Osteocyte (in vitro differentiated cells): Measurements from ENCODE around the gene FAM89B. TPM values are rescaled to one million over a fixed set of nuclear protein-coding genes. Genes with fewer than 3 reads are reported as not detected.

Experiments
- DNase-seq: peaks from one replicate; pipeline ENCODE4 v3.0.0; 2021; ENCODE audit warnings: mixed read lengths; ENCODE audit not compliant: unreplicated experiment; ENCODE audit errors: extremely low spot score
- H3K27ac Mint-ChIP-seq: one replicate; pipeline ENCODE4 v1.8.0; 2021; ENCODE audit warnings: mild to moderate bottlenecking, mixed read lengths; ENCODE audit not compliant: unreplicated experiment
- H3K27me3 Mint-ChIP-seq: one replicate; pipeline ENCODE4 v1.8.0; 2021; ENCODE audit warnings: mixed read lengths; ENCODE audit not compliant: unreplicated experiment
- H3K36me3 Mint-ChIP-seq: one replicate; pipeline ENCODE4 v1.8.0; 2021; ENCODE audit warnings: mixed read lengths; ENCODE audit not compliant: unreplicated experiment
- H3K4me1 Mint-ChIP-seq: one replicate; pipeline ENCODE4 v1.8.0; 2021; ENCODE audit warnings: mixed read lengths; ENCODE audit not compliant: unreplicated experiment
- H3K4me3 Mint-ChIP-seq: one replicate; pipeline ENCODE4 v1.8.0; 2021; ENCODE audit warnings: mild to moderate bottlenecking, moderate library complexity, mixed read lengths; ENCODE audit not compliant: unreplicated experiment
- H3K9me3 Mint-ChIP-seq: one replicate; pipeline ENCODE4 v1.8.0; 2021; ENCODE audit warnings: mixed read lengths; ENCODE audit not compliant: unreplicated experiment
- total RNA-seq: library from RNA; stranded (reverse); gene quantifications from 2 replicates; pipeline ENCODE4 v1.2.1, GENCODE V29; 2021
- TF ChIP-seq, protein P1 (sequence below): fragments of 200-600 bp; sonication (generic); IDR thresholded peaks from 2 replicates; pipeline ENCODE4 v1.5.0; 2021; ENCODE audit warnings: antibody characterized with exemption, mild to moderate bottlenecking, moderate library complexity

FAM89B gene
- total RNA-seq, 1 donor from 2014 or later: 92.1 TPM

DNA sequence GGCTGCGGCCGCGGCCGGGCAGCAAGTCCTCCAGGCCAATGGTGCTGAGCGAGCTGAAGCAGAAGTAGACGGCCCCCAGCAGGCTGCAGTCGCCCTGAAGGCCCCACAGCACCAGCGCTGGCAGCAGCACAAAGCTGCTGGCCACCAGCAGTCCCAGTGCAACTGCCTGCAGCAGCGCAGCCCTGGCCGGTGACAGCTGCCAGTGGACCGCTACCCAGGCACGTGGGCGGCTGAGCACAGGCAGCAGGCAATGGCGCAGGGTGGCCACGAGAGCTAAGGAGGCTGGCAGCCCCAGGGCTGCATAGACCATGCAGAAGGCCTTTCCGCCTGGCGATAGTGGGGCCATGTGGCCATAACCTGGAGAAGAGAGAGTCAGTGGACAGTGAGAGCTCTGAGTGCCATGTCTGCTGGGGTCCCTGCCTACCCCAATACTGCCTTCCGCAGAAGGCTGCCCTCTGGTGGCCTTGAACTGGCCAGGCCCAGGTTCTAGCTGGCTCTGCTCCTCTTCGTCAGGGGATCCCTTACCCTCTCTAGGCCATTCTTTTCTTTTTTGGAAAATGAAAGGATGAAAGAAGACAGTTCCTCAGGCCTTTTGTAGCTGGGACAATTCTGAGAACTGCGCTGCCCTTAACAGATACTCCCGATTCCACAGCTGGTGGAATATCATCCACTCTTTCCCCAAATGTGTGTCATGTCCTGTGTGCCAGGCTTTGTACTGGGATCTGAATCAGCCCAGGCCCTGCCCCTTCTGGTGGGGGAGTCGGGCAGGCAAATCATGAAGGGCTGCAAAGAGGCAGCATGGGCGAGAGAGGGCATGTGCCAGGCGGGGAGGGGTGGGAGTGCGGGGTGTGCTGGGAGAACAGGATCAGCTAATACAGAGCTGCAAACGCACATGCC is 21.4 kb downstream of the FAM89B start:
- H3K36me3 Mint-ChIP-seq: peaks cover 7% of the 10 kb centered on the region
- TF ChIP-seq, protein P1, sequence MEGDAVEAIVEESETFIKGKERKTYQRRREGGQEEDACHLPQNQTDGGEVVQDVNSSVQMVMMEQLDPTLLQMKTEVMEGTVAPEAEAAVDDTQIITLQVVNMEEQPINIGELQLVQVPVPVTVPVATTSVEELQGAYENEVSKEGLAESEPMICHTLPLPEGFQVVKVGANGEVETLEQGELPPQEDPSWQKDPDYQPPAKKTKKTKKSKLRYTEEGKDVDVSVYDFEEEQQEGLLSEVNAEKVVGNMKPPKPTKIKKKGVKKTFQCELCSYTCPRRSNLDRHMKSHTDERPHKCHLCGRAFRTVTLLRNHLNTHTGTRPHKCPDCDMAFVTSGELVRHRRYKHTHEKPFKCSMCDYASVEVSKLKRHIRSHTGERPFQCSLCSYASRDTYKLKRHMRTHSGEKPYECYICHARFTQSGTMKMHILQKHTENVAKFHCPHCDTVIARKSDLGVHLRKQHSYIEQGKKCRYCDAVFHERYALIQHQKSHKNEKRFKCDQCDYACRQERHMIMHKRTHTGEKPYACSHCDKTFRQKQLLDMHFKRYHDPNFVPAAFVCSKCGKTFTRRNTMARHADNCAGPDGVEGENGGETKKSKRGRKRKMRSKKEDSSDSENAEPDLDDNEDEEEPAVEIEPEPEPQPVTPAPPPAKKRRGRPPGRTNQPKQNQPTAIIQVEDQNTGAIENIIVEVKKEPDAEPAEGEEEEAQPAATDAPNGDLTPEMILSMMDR: peak; percentile 73
- H3K4me3 Mint-ChIP-seq: no peak overlapping the region
- H3K4me1 Mint-ChIP-seq: peaks cover 16% of the 10 kb centered on the region
- H3K27me3 Mint-ChIP-seq: no peaks in the 10 kb centered on the region
- DNase-seq: no peak
- H3K9me3 Mint-ChIP-seq: no peaks in the 10 kb centered on the region
- no peak overlapping the region for H3K27ac Mint-ChIP-seq

DNA sequence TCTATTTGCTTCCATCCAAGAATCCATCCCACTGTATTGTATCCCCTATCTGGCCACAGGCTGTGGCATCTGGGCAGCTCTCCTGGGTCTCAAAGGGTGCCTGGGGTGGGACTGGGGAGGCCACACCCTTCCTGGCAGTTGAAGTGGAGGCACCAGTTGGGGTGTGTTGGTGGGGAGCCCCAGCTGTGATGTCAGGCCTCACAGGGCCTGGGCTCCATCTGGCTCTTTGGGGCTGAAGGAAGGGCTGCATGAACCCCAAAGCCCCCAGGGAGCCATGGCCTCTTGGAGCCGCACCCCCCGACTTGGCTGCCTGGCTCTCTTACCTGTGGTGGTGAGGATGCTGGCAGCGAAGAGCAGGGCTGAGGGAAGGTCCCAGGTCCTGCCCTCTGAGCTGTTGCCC is 22.8 kb downstream of the FAM89B start:
- DNase-seq: no peak
- no peaks in the 10 kb centered on the region for H3K27me3 Mint-ChIP-seq
- TF ChIP-seq, protein P1: no peak
- peaks cover 7% of the 10 kb centered on the region for H3K36me3 Mint-ChIP-seq
- H3K27ac Mint-ChIP-seq: no peak overlapping the region
- H3K4me1 Mint-ChIP-seq: peaks cover 13% of the 10 kb centered on the region
- no peaks in the 10 kb centered on the region for H3K9me3 Mint-ChIP-seq
- H3K4me3 Mint-ChIP-seq: no peak overlapping the region

DNA sequence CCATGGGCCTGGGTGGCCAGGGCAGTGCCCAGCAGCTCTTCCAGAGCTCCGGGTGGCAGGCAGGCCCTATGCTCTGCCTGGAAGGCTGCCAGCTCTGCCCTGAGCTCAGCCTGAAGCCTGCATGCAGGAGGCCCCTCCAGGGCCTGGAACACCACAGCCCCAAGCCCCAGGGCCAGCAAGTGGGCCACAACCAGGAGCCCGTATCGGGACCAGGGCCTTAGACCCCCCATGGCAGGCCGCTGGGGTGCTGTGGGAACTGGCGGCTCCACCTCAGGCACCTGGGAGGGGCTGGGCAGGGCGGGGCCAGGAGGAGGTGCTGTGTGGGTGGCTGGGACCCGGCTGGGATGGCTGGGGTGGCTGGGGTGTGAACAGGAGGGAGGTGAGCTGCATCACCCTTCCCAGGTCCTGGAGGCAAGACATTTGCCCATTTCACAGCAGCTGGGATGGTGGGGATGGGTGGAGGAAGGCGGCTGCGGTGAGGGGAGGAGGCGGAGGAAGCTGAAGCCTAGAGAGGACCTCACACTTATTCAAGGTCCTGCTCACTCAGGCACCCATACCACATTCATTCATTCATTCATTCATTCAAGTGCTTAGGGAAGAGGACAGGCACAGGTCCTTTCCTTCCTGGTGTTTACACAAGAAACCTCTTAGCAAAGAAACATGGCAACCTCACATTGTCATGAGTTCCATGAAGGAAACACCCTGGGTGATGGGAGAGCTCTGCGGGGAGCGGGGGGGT is 23.4 kb downstream of the FAM89B start, which contains the start of gene KCNK7:
Gene KCNK7 (minus strand): TSS at position 258 of the 739 bp plus-strand sequence. CDS start 28 bp downstream, at position 230.
- H3K4me3 Mint-ChIP-seq: no peak within 1 kb of the TSS
- no peak for DNase-seq
- H3K4me1 Mint-ChIP-seq: peaks cover 9% of the 10 kb centered on the region
- no peaks in the 10 kb centered on the region for H3K9me3 Mint-ChIP-seq
- H3K27ac Mint-ChIP-seq: no peak within 1 kb of the TSS
- peaks cover 3% of the 10 kb centered on the region for H3K36me3 Mint-ChIP-seq
- no peaks in the 10 kb centered on the region for H3K27me3 Mint-ChIP-seq
- TF ChIP-seq, protein P1: no peak

DNA sequence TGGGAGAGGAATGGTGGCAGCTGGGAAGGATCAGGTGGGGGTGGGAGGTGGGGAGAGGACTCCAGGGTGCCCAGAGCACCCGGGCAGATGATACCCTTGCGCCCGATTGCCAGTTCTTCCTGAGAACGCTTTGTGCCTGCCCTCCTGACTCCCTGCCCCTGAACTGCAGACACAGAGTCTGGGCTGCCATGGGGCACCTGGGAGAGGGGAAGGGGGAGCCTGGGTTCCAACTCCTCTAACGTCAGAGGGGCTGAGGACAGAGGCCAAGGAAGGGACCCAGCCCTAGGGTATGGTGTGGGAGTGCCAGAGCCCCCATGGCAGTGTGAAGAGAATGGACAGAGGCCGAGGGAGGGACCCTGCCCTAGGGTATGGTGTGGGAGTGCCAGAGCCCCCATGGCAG is 24.2 kb downstream of the FAM89B start:
- H3K27me3 Mint-ChIP-seq: no peaks in the 10 kb centered on the region
- no peaks in the 10 kb centered on the region for H3K9me3 Mint-ChIP-seq

More for the DNA sequence above, 24.2 kb downstream of the FAM89B start:
- Mint-ChIP-seq H3K36me3 (peaks cover 3% of the 10 kb centered on the region), H3K4me1 (peaks cover 7% of the 10 kb centered on the region), H3K4me3 (no peak overlapping the region), H3K27ac (no peak overlapping the region)
- DNase-seq: no peak
- TF ChIP-seq, protein P1: no peak
